ENCODE data around the gene ASTN1.

ASTN1 gene

GRCh38 chr1:176877557-176877956 lies 287.0 kb downstream of the ASTN1 start:
- TF ChIP-seq CTCF (IDR thresholded peaks at IDR 0.05), result no peak
- intact Hi-C loops (cut with DNase I; ENCODE audit: low total_unique reads), result loop anchor here (10.0 kb wide), 1 partner anchor 323 kb away; no protein-coding TSS in a partner anchor
- Histone ChIP-seq H3K4me1 (peaks cover 0 to 3% (median 0%) of the 10 kb centered on the region in 4 donors), H3K27me3 (no peaks in the 10 kb centered on the region), H3K4me3 (no peak overlapping the region), H3K27ac (no peak overlapping the region), H3K9me3 (no peaks in the 10 kb centered on the region), H3K36me3 (no peaks in the 10 kb centered on the region)
- DNase-seq, result no peak

GRCh38 chr1:176876966-176877515 lies 287.5 kb downstream of the ASTN1 start:
- no peak for TF ChIP-seq CTCF (IDR thresholded peaks at IDR 0.05)
- Histone ChIP-seq H3K36me3 (no peaks in the 10 kb centered on the region), H3K9me3 (no peaks in the 10 kb centered on the region), H3K27ac (no peak overlapping the region), H3K4me1 (peaks cover 0 to 3% (median 0%) of the 10 kb centered on the region in 4 donors), H3K27me3 (no peaks in the 10 kb centered on the region), H3K4me3 (no peak overlapping the region)
- intact Hi-C loops (cut with DNase I; ENCODE audit: low total_unique reads), result loop anchor here (10.0 kb wide), 1 partner anchor 322 kb away; no protein-coding TSS in a partner anchor
- no peak for DNase-seq

GRCh38 chr1:176869577-176869976 lies 294.9 kb downstream of the ASTN1 start:
- DNase-seq, result no peak
- no peaks in the 10 kb centered on the region for H3K9me3 ChIP-seq
- intact Hi-C loops (cut with DNase I; ENCODE audit: low total_unique reads), result loop anchor here (5.0 kb wide), 1 partner anchor 1077 kb away; no protein-coding TSS in a partner anchor
- no peaks in the 10 kb centered on the region for H3K4me1 ChIP-seq
- TF ChIP-seq CTCF (IDR thresholded peaks at IDR 0.05), result no peak
- no peak overlapping the region for H3K4me3 ChIP-seq
- H3K27me3 ChIP-seq, result no peaks in the 10 kb centered on the region
- H3K36me3 ChIP-seq, result no peaks in the 10 kb centered on the region
- H3K27ac ChIP-seq, result no peak overlapping the region

- Histone ChIP-seq H3K4me1 (no peaks in the 10 kb centered on the region), H3K9me3 (no peaks in the 10 kb centered on the region), H3K36me3 (no peaks in the 10 kb centered on the region), H3K4me3 (no peak overlapping the region), H3K27me3 (no peaks in the 10 kb centered on the region), H3K27ac (no peak overlapping the region)
- DNase-seq, result no peak
- intact Hi-C loops (cut with DNase I; ENCODE audit: low total_unique reads), result loop anchor here (5.0 kb wide), 1 partner anchor 1074 kb away; no protein-coding TSS in a partner anchor
- no peak for TF ChIP-seq CTCF (IDR thresholded peaks at IDR 0.05)
These were observed 298.3 kb downstream of the ASTN1 start for GRCh38 chr1:176866011-176866714.

- no peaks in the 10 kb centered on the region for H3K4me1 ChIP-seq
- H3K27me3 ChIP-seq, result no peaks in the 10 kb centered on the region
- no peaks in the 10 kb centered on the region for H3K36me3 ChIP-seq
- no peak overlapping the region for H3K4me3 ChIP-seq
- intact Hi-C loops (cut with DNase I; ENCODE audit: low total_unique reads), result no loop called here
- no peak overlapping the region for H3K27ac ChIP-seq
- no peaks in the 10 kb centered on the region for H3K9me3 ChIP-seq
- no peak for DNase-seq
- no peak for TF ChIP-seq CTCF (IDR thresholded peaks at IDR 0.05)
These were observed 300.3 kb downstream of the ASTN1 start for GRCh38 chr1:176864211-176864610.
